NCI-H1048 (cell line): ENCODE results near the gene PNPLA5.
A peak's percentile ranks its signal among the peaks of the same experiment; 100 is the strongest.
"Not testable (repeated sequence)": the region's sequence is repeated elsewhere in the genome, so short reads cannot be mapped to it uniquely, and the experiment has no call there.

Experiments used
- DNase-seq: peaks from one replicate; lab custom pipeline; 2025; lab: John Stamatoyannopoulos, UW

Gene PNPLA5

DNA sequence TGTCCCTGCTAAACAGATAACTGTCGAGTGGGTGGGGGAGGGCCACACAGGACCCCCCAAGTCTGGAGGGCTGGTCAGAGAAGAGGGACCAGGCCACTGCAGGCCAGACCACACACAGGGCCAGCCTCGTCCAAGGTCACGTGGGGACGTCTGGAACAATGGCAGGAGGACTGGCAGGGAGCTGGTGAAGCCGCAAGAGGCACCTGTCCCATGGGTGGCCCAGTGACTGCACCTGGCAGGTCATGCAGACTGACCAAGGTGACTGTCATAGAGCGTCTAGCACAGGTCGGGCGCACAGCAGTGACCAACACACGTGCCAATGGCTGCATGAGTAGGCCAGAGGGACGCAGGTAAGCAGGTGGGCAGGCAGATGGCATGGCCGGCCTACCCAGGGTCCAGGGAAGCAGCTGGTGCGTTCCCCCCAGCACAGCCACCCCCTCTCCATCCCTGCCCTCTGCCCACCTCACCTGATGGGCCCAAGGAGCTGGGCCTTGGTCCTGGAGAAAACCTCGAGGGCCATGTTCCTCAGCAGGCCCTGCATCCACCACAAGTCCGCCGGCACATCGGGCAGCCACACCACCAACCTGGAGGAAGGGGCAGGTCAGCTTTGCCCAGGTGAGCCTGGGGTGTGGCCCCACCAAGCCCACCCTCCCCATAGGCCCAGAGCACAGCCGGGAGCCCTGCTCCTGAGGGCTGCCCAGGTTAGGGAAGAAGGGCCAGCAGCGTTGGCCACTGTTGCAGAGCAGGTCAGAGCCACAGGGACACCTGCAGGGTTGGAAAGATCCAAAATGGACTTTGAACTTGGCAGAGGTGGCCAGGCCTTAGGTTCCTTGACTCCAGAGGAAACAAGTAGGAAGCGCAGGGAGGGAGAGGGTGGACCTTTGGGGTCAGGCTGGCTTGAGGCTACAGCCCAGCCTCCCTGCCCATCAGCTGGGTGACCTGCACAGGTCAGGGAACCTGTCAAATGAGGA lies 10.4 kb downstream of the PNPLA5 start:
- no peak for DNase-seq

DNA sequence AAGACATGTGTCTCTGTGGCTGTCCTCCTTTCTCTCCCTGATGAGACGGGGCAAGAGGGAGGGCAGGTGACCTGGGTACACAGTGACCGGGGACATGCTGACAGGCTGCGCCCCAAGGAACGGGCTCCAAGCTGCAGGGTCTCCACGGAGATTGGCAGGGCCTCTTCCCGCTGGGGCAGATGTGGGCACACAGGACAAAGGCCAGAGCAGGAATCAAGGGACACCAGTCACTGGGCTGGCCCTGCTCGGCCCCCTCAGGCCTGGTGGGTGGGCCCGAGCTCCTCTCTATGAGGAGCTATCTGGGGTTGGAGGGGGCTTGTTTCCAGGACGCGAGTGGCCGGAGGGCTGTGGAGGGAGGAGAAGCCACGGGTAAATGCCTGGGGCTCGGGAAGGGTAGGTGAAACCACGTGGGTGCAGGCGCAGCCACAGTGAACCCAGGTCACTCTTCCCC lies 11.2 kb downstream of the PNPLA5 start:
- DNase-seq = no peak

DNA sequence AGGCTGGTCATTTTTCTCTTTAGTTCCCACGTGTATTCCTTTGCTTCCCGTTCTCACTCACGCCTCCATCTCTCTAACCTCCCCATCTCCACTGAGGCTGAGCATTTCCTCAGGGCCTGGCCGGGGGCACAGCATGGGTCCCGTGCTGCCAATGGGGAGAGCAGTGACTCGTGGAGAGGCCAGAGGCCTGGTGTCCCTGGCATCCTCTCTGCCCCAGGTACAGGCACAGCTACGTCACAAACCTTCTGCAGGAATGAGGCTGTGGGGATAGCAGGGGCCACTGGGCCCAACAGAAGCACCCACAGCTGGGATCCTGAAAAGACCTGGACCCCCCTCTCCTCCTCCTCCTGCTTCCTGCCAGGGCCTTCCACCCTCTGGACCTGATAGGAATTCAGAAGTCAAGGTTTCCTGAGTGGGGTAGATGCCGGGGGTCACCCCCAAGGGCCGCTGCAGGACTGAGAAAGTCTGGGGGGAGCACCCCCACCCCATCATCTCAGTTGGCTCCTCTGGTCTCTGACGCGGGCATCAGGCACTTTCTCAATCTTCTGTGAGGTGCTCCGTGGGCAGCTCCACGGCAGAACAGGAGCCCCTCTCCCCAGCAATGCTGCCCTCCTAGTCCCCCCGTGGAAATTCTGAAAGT lies 11.8 kb downstream of the PNPLA5 start:
- DNase-seq = no peak

DNA sequence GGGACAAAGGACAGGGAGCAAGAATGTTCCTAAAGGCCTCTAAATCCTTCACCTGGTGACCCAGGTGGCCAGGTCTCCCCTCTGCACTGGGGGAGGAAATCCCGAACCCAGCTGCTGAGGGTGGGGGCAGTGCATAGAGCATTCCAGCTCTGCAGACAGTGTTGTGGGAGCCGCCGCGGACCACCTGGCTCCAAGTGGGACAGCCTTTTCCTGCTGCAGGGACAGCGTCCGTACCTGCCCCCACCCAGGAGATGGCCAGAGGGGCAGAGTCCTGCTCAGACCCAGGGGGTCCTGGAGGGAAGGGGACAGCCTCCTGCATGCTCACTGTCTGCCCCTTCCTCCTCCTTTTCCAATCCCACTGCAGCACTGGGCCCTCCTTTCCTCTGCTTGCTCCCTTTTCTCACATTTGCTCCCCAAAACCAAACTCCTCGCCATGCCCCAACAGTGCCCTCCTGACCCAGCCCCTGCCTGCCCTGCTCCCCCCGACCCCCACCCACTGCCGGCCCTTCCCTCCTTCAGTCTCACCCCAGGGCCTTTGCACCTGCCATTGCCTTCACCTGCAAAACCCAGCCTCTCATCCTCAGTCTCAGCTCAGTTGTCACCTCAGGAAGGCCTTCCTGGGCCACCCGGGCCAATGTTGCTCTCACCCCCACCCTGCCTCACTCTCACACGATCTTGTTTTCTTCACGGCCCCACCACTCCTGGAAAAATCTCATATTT lies 12.8 kb downstream of the PNPLA5 start:
- no peak for DNase-seq

DNA sequence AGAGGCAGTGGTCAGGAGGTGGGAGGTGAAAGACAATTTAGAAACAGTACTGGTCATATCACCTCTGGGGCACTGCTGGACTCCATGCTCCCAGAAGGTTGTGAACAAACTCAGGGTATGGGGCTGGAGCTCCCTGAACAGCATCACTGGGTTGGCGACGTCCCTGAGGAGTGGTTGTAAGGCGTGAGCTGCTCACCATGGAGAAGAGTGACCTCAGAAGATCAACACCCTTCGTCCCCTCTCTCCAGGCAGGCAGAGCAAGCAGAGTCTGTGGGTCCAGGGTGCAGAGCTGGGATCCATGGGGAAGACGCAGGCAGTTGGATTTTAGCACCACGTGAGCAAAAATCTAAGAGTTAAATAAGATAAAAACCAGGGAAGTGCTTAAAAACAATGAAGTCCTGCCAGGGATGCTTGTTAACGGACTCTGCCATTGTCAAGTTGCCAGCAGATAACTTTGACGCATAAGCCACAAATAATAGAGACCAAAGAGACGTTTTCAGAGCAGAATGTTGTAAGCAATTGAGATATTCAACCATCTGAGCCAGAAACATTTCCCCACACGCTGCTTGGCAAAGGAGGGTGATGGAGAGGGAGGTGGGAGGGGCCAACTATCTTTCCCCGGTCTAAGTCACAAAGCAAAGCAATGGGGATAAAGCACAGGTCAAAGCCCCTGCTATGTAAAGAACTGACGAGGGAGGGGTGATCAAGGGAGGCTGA lies 13.6 kb downstream of the PNPLA5 start:
- DNase-seq = no peak

DNA sequence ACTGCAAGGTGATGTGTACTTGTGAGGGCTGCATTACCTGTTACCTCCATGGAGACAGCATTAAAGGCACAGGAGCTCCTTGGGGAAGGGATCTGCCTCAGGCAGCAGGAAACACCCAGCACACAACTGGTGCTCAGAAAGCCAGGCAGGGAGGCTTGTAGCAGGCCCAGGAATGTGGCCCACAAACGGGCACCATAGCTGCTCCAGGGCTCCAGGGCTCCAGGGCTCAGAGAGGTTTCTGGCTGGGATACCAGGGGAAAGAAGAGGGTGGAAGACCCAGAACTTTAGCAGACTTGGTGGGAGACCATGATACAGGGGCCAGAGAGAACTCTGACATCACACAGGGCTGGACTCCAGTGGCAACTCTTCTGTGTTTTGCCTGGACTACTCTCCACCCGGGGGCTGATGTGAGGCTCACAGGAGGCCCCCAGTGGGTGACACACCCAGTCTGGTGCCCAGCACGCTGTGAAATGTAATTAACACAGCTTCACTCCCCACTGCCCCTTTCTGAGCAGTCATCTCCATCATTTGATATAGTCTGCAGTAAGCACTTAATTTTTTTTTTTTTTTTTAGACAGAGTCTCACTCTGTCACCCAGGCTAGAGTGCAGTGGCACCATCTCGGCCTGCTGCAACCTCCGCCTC lies 14.8 kb downstream of the PNPLA5 start:
- no peak for DNase-seq

DNA sequence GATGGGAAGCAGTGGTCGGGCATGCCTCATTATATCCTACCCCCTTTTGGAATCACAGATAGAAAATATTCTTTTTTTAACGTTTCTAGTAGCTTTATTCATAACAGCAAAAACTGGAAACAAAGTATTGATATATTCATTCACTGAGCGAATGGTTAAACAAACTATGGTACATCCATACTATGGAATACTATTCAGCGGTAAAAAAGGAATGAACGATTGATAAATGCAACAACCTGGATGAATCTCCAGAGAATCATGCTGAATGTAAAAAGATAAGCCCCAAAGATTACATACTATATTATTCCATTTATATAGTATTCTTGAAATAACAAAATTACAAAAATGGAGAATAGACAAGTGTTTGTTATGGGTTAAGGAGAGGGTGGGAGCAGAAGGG lies 22.0 kb downstream of the PNPLA5 start:
- DNase-seq = no peak

DNA sequence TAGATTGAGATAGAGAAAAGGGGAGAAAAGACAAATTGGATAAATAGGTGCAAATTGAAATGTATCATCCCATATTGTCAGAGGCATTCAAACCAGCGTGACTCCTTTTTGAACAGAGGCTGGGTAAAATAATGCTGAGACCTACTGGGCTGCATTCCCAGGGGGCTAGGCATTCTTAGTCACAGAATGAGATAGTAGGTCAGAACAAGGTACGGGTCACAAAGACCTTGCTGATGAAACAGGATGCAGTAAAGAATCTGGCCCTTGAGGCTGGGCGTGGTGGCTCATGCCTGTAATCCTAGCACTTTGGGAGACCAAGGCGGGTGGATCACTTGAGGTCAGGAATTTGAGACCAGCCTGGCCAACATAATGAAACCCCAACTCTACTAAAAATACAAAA lies 22.8 kb downstream of the PNPLA5 start:
- not testable (repeated sequence) for DNase-seq

DNA sequence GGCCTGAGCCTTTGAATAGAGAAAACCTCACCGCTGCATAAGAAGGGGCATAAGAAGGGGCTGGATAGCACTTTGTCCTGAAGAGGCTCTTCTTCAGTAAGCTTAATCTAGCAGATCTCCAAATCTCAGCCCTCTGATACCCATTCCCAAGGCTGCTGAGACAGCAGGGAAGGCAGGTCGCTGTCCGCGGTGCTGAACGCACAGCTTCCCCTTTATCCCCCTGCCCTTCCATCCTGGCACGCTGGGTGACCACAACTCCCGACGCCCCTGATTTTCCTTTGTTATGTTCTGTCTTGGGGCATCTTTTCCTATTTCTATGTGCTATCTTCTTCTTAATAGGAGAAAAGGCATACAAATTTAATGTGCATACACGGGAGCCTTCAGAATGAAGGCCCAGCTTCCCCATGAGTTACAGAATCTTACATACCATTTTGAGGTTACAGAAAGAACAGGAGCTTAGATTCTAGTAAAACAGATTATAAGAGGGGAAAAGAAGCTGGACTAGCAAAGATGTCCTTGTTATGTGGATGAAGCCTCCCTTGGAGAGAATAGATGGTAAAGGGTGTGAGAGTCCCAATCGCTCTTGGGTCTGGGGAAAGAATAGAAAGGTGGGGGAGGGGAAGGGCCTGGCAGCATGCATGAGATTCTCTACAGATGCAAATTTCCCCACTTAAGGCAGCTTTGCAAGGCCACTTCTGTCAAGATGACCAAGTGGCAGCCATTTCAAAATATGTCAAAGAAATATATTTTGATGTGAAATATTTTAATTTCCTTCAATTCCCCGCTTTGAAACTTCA lies 23.8 kb downstream of the PNPLA5 start:
- DNase-seq = peak; percentile 32

DNA sequence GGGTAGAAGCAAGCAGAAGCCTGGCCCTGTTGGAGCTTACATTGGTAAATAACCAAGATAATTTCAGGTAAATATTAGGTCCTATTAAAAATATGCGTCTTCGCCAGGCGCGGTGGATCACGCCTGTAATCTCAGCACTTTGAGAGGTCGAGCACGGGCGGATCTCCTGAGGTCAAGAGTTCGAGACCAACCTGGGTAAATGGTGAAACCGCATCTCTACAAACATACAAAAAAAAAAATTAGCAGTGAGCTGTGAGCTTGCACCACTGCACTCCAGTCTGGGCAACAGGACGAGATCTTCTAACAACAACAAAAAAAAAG lies 29.0 kb downstream of the PNPLA5 start:
- DNase-seq = no peak

DNA sequence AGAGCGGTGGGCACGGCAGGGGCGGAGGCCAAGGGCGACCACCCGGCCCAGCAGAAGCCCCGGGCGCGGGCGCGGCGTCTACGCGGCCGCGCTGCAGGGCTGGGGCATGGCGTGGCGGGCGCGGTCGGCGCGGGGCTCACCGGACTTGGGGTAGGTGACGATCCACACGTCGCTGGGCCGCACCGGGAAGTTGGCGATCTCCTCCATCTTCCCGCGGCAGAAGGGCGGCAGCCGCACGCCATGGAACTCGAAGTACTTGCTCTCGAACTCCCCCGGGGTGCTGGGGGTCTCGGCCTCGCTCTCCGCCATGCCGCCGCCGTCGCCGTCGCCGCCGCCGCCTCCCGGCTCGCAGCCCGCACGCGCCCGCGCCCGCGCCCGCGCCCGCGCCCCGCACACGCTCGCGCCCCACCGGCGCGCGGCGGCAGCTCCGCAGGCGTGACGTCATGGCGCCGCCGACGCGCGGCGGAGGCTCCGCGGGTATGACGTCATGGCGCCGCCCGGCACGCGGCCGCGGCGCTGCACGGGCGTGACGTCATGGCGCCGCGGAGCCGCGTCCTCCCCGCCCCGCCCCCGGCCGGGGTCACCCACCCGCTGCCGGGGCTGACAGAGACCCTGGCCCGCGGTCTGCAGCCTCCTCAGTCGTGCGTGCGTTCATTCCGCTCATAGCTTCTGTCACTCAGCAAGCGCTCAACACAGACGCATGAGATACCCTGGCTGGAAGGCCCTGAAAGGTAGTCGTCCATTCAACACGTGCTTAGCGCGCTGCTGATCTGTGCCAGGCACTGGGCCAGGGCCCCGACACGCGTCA lies 29.5 kb downstream of the PNPLA5 start, which contains the start of gene SULT4A1:
Gene SULT4A1 (minus strand): TSS at position 440 of the 808 bp plus-strand sequence. CDS start 131 bp downstream, at position 309.
- DNase-seq = no peak

DNA sequence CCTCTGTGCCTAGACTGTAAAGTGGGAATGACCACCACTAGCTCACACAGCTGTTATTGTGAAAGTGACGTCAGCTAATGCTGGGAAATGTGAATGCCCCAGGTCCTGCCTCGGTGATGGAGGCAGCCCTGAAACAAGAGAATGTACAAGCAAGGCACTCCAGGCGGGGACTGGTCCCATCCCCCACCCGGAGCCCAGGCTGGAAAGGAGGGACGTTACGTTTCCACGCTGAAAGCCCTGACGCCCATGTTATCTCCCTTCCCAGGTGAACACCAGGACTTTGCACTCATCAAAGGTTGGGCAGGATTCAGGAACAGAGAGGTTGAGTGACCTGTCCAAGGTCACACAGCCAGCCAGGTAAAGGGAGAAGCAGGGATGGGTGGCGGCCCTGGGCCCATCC lies 30.3 kb downstream of the PNPLA5 start:
- no peak for DNase-seq

DNA sequence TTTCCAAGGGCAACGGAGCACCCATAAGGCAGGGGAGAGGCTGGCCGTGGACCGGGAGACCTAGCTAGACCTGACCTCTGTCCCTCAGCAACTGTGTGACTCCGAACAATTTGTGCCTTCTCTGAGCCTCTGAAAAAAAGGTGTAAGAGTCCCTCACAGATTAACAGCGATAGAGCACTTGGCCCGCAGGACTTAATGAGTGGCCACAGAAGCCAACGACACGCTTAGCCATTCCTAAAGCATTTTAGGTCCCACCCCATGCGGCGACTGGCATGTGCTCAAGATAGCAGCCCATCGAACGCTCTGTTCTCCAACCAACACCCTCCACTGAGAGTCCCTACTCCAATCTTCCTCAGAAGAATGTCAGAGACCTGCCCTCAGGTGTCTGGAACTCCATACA lies 31.0 kb downstream of the PNPLA5 start:
- no peak for DNase-seq

DNA sequence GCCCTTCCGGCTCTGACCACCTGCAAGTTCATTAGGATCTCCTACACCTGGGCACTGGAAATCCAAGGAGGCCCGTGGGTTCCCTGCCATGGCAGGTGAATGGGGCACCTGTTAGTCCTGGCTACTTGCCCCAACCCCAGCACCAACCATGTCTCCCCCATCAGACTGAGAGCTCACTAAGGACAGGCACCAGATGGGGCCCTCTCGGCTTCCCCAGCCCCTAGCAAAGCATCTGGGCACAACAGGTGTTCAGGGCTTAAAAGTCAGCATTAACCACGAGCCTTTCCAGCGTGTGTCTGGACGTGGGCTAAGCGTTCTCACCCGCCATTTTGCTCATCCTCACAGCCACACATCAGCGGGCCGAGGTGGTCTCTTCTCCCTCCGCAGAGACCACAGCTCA lies 31.7 kb downstream of the PNPLA5 start:
- DNase-seq = no peak

DNA sequence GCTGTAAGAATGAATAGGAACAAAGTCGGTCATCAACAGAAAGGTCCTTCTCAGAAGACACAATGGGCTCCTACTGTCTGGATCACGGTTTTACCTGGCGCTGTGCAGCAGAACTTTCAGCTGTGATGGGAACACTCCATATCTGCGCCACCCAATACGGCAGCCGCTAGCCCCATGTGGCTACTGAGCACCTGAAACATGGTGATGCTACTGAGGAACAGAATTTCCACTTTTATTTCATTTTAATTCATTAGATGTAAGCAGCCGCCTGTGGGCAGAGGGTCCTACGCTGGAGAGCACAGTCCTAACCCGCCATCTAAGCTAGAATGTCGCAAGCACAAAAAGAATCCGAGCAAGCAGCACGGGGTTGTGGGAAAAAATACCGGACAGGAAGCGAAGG lies 32.2 kb downstream of the PNPLA5 start:
- DNase-seq = no peak

DNA sequence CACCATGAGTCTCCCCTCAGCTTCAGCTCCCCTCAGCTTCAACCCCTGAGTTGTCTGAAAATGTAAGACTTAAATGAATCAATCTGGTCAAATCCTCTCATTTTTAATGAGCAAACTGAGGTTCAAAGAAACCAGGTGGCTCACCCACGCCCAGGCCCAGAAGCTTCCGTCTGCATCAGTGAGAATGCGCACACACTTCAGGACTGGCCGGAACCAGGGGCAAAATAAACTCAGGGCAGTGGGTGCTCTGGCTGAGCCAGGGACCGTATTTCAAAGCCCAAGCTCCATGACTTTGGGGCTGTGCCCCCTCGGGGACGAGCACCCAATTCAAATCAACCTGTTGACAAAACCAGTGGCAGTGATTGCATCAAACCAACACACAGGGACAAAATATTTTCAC lies 32.6 kb downstream of the PNPLA5 start:
- DNase-seq = no peak

DNA sequence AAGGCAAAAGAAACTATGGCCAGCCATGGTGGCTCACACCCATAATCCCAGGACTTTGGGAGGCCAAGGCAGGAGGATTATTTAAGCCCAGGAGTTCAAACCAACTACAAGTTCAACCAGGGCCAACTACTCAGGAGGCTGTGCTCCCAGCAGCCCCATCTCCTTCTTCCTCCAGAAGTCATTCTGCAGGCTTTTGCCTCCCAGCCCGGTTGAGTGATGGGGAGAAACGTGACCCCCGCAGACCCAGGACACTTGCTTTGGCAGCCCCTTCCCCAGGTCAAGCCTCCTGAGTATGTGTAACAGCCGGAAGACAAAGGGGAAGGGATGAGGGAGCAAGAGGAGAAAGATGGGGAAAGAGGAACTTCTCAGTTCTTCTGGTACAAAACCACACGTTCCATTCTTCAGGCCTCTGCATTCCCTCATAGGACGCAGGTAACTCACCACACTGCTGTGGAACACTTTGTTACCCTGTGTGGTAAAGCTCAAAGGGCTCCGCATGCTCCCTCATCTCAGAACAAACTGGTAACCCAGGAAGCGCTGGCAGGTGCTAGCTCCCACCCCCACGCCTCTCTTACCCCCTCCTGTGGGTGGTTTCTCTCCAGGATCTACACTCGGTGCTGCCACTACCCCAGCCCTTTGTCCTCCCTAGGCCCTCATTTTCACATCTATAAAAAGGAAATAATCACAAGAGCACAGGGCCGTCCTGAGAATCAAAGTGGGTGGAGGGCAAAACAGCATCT lies 33.5 kb downstream of the PNPLA5 start:
- DNase-seq = no peak

DNA sequence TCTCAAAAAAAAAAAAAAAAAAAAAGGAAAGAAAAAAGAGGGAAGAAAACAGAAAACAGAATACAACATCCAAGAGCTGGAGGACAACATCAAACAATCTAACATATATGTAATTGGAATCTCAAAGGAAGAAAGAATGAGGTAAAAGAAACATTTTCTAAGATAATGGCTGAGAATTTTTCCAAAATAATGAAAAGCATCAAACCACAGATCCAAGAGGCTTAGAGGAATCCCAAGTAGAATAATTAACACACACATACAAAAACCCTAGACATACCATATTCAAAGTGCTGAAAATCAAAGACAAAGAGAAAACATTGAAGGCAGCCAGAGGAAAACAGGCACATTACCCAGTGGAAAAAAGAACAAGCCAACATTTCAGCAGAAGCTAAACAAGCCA lies 34.4 kb downstream of the PNPLA5 start:
- no peak for DNase-seq

DNA sequence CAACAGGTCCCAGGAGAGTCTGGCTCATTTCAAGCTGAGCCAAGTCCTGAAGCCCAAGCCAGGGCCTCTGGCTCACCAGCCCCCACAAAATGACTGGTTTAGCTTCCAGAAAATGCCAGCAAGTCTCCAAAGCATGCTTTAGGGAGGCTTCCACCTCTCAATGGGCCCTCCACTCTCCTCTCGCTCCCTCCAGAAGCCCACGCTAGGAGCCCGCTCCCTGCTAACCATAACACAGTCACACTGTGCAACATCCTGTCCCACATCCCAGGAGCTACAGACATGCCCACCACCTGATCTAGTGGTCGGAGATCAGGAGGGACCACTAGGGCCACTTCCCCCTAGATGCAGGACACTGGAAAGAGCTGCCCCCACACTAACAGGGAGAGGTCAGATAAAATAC lies 36.4 kb downstream of the PNPLA5 start:
- DNase-seq = no peak
